ENCODE data around the gene KCTD7.
A peak's percentile ranks its signal among the peaks of the same experiment; 100 is the strongest.
"Not testable (repeated sequence)": the region's sequence is repeated elsewhere in the genome, so short reads cannot be mapped to it uniquely, and the experiment has no call there.

The KCTD7 gene

GRCh38 chr7:66654275-66655112, 25.8 kb downstream of the KCTD7 start:
- peak; percentile 98 for DNase-seq (ENCODE audit: low spot score)

GRCh38 chr7:66655113-66655806, 26.6 kb downstream of the KCTD7 start:
- DNase-seq (ENCODE audit: low spot score) = peak; percentile 76

GRCh38 chr7:66655826-66656485, 27.3 kb downstream of the KCTD7 start:
- DNase-seq (ENCODE audit: low spot score) = peak; percentile 65

- no peak for DNase-seq (ENCODE audit: low spot score)
Measured at GRCh38 chr7:66657798-66658197, 29.1 kb downstream of the KCTD7 start.

GRCh38 chr7:66662646-66663264, 34.1 kb downstream of the KCTD7 start:
- DNase-seq (ENCODE audit: low spot score) = no peak

GRCh38 chr7:66664590-66665293, 36.1 kb downstream of the KCTD7 start:
- no peak for DNase-seq (ENCODE audit: low spot score)

- DNase-seq (ENCODE audit: low spot score) = no peak
Measured at GRCh38 chr7:66666313-66666952, 37.8 kb downstream of the KCTD7 start.

GRCh38 chr7:66667023-66667728, 38.5 kb downstream of the KCTD7 start:
- no peak for DNase-seq (ENCODE audit: low spot score)

- no peak for DNase-seq (ENCODE audit: low spot score)
Measured at GRCh38 chr7:66668112-66668511, 39.4 kb downstream of the KCTD7 start.

GRCh38 chr7:66668677-66669076, 40.0 kb downstream of the KCTD7 start:
- peak; percentile 17 for DNase-seq (ENCODE audit: low spot score)

- DNase-seq (ENCODE audit: low spot score) = no peak
Measured at GRCh38 chr7:66669088-66669487, 40.4 kb downstream of the KCTD7 start.

GRCh38 chr7:66669496-66669895, 40.8 kb downstream of the KCTD7 start:
- DNase-seq (ENCODE audit: low spot score) = no peak

GRCh38 chr7:66671034-66671433, 42.4 kb downstream of the KCTD7 start:
- DNase-seq (ENCODE audit: low spot score) = no peak

- not testable (repeated sequence) for DNase-seq (ENCODE audit: low spot score)
Measured at GRCh38 chr7:66671486-66671885, 42.8 kb downstream of the KCTD7 start.

GRCh38 chr7:66672432-66673123, 43.9 kb downstream of the KCTD7 start:
- DNase-seq (ENCODE audit: low spot score) = not testable (repeated sequence)

- not testable (repeated sequence) for DNase-seq (ENCODE audit: low spot score)
Measured at GRCh38 chr7:66673124-66673640, 44.5 kb downstream of the KCTD7 start.

- DNase-seq (ENCODE audit: low spot score) = no peak
Measured at GRCh38 chr7:66679633-66680244, 51.1 kb downstream of the KCTD7 start.

- peak; percentile 95 for DNase-seq (ENCODE audit: low spot score)
Measured at GRCh38 chr7:66681491-66682349, 53.0 kb downstream of the KCTD7 start.

Measured in RKO (cell line).